Measurements from ENCODE around the gene CCNQ. TPM values are rescaled to one million over a fixed set of nuclear protein-coding genes. Genes with fewer than 3 reads are reported as not detected.

CCNQ gene
- polyA plus RNA-seq, 1 of the 3 experiments (the other 2 are of a cell fraction) = 45.3 TPM

DNA sequence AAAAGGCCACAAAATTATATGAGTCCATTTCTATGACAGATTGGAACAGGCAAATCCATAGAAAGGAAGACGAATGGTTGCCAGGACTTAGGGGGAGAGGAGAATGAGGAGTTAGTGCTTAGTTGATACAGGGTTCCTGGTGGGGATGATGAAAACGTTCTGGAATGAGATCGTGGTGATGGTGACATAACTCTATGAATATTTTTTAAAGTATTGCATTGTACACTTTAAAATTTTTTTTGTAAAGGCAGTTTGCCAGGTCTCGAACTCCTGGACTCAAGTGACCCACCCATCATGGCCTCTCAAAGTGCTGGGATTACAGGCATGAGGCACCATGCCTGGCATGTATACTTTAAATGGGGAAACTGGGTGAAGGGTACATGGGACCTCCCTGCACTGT lies 9.9 kb upstream of the CCNQ start:
- no peak overlapping the region for H3K9ac ChIP-seq
- H3K27me3 ChIP-seq (ENCODE audit: insufficient read depth) = peaks cover 43% of the 10 kb centered on the region
- H3K4me3 ChIP-seq (ENCODE audit: low read depth in 2 of 2, low read length in 1 of 2) = no peak overlapping the region
- H3K4me2 ChIP-seq = no peak overlapping the region
- H3K36me3 ChIP-seq (replicated peaks in 1 of 2; ENCODE audit: control insufficient read depth in 1 of 2, insufficient read depth in 2 of 2, low read length in 1 of 2) = no peaks in the 10 kb centered on the region
- POLR2A ChIA-PET = no interaction called here
- DNase-seq = no peak
- H2AFZ ChIP-seq (ENCODE audit: low read depth) = no peak overlapping the region
- TF ChIP-seq, protein P1, sequence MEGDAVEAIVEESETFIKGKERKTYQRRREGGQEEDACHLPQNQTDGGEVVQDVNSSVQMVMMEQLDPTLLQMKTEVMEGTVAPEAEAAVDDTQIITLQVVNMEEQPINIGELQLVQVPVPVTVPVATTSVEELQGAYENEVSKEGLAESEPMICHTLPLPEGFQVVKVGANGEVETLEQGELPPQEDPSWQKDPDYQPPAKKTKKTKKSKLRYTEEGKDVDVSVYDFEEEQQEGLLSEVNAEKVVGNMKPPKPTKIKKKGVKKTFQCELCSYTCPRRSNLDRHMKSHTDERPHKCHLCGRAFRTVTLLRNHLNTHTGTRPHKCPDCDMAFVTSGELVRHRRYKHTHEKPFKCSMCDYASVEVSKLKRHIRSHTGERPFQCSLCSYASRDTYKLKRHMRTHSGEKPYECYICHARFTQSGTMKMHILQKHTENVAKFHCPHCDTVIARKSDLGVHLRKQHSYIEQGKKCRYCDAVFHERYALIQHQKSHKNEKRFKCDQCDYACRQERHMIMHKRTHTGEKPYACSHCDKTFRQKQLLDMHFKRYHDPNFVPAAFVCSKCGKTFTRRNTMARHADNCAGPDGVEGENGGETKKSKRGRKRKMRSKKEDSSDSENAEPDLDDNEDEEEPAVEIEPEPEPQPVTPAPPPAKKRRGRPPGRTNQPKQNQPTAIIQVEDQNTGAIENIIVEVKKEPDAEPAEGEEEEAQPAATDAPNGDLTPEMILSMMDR (IDR thresholded peaks at IDR 0.05) = no peak
- TF ChIP-seq, protein P2, sequence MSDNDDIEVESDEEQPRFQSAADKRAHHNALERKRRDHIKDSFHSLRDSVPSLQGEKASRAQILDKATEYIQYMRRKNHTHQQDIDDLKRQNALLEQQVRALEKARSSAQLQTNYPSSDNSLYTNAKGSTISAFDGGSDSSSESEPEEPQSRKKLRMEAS (IDR thresholded peaks at IDR 0.05; ENCODE audit: low read depth) = no peak
- TF ChIP-seq RCOR1 (IDR thresholded peaks at IDR 0.05; ENCODE audit: low read length) (no peak), GATA2 (CRISPR knock-in tag; IDR thresholded peaks at IDR 0.05) (no peak), YY1 (IDR thresholded peaks at IDR 0.05; ENCODE audit: low read depth) (no peak), POLR2AphosphoS5 (IDR thresholded peaks at IDR 0.05; ENCODE audit: low read depth, low read length) (no peak), FOSL2 (IDR thresholded peaks at IDR 0.05; ENCODE audit: borderline replicate concordance, low read depth) (no peak), SMC3 (IDR thresholded peaks at IDR 0.05; ENCODE audit: low read depth, low read length) (no peak), RXRA (IDR thresholded peaks at IDR 0.05; ENCODE audit: borderline replicate concordance, low read depth) (no peak), MEF2A (IDR thresholded peaks at IDR 0.05; ENCODE audit: borderline replicate concordance, low read depth) (no peak), NRF1 (IDR thresholded peaks at IDR 0.05; ENCODE audit: low read depth, low read length) (no peak)
- TF ChIP-seq, protein P3, sequence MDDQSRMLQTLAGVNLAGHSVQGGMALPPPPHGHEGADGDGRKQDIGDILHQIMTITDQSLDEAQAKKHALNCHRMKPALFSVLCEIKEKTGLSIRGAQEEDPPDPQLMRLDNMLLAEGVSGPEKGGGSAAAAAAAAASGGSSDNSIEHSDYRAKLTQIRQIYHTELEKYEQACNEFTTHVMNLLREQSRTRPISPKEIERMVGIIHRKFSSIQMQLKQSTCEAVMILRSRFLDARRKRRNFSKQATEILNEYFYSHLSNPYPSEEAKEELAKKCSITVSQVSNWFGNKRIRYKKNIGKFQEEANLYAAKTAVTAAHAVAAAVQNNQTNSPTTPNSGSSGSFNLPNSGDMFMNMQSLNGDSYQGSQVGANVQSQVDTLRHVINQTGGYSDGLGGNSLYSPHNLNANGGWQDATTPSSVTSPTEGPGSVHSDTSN (IDR thresholded peaks at IDR 0.05) = no peak
- TF ChIP-seq, protein P4, sequence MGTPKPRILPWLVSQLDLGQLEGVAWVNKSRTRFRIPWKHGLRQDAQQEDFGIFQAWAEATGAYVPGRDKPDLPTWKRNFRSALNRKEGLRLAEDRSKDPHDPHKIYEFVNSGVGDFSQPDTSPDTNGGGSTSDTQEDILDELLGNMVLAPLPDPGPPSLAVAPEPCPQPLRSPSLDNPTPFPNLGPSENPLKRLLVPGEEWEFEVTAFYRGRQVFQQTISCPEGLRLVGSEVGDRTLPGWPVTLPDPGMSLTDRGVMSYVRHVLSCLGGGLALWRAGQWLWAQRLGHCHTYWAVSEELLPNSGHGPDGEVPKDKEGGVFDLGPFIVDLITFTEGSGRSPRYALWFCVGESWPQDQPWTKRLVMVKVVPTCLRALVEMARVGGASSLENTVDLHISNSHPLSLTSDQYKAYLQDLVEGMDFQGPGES (IDR thresholded peaks at IDR 0.05; ENCODE audit: low read depth, low read length) = no peak
- TF ChIP-seq, protein P5, sequence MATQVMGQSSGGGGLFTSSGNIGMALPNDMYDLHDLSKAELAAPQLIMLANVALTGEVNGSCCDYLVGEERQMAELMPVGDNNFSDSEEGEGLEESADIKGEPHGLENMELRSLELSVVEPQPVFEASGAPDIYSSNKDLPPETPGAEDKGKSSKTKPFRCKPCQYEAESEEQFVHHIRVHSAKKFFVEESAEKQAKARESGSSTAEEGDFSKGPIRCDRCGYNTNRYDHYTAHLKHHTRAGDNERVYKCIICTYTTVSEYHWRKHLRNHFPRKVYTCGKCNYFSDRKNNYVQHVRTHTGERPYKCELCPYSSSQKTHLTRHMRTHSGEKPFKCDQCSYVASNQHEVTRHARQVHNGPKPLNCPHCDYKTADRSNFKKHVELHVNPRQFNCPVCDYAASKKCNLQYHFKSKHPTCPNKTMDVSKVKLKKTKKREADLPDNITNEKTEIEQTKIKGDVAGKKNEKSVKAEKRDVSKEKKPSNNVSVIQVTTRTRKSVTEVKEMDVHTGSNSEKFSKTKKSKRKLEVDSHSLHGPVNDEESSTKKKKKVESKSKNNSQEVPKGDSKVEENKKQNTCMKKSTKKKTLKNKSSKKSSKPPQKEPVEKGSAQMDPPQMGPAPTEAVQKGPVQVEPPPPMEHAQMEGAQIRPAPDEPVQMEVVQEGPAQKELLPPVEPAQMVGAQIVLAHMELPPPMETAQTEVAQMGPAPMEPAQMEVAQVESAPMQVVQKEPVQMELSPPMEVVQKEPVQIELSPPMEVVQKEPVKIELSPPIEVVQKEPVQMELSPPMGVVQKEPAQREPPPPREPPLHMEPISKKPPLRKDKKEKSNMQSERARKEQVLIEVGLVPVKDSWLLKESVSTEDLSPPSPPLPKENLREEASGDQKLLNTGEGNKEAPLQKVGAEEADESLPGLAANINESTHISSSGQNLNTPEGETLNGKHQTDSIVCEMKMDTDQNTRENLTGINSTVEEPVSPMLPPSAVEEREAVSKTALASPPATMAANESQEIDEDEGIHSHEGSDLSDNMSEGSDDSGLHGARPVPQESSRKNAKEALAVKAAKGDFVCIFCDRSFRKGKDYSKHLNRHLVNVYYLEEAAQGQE (IDR thresholded peaks at IDR 0.05; ENCODE audit: low read depth, low read length) = no peak
- no peaks in the 10 kb centered on the region for H3K9me3 ChIP-seq
- H3K79me2 ChIP-seq (ENCODE audit: insufficient read depth) = no peaks in the 10 kb centered on the region
- no peaks in the 10 kb centered on the region for H4K20me1 ChIP-seq (ENCODE audit: insufficient read depth)
- H3K9me2 ChIP-seq = no peaks in the 10 kb centered on the region
- no peak overlapping the region for H3K27ac ChIP-seq (ENCODE audit: low read depth in 2 of 2, low read length in 1 of 2)
- no peaks in the 10 kb centered on the region for H3F3A ChIP-seq (replicated peaks; ENCODE audit: insufficient read depth)
- WGBS (ENCODE audit: low lambda C conversion rate) = 29% methylated on average over 4 of the region's 4 CpGs
- CTCF ChIA-PET = interaction anchor here (0.8 to 13.0 kb wide), 27 partner anchors 9 to 138 kb away, joined by 3 to 128 read pairs (median 7); partner anchors contain the start of genes CCNQ, DUSP9, HAUS7 and SLC6A8
- peaks cover 0 to 10% of the 10 kb centered on the region in 2 experiments; a peak in 1 of 4 replicates for H3K4me1 ChIP-seq (ENCODE audit: control insufficient read depth in 1 of 2, insufficient read depth in 2 of 2, low read depth in 1 of 2, low read length in 1 of 2)
